HG02970 (cell line): ENCODE results near the gene TRIP12.
"Not testable (repeated sequence)": the region's sequence is repeated elsewhere in the genome, so short reads cannot be mapped to it uniquely, and the experiment has no call there.

Source experiments
- ATAC-seq: cut with Tn5 transposase; IDR thresholded peaks from one replicate; pipeline ENCODE4 v1.9.1; 2021; ENCODE audit warnings: mild to moderate bottlenecking, moderate library complexity, moderate number of reproducible peaks; ENCODE audit not compliant: unreplicated experiment, low FRiP score

Gene TRIP12

DNA sequence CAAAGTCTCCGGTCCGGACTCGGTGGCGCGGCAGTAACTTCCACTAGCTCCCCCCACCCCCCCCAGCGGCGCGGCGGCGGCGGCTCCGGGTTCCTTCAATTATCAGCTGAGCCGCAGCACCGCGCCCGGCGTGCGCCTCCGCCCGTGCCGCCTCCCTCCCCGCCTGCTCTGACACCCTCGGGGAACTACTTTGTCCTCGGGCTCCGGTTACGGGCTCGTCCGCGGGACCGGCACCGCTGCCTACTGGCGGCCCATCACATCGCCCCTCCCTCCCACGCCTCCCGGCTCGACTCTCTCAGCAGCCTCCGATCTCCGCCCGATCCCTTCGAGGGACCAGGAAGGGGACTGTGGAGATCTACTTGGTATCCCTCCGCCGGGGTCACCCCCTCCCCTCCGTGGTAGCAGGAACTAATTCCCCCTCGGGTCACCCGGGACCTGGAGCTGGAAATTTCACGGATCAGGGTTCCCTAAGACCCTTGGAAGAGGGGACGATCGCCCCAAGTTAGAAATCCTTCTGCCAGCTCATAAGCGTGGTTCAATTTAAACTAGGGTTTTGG, at the start of gene TRIP12:
TSS of gene TRIP12 (minus strand) at position 118 of the 557 bp plus-strand sequence. CDS start 41,930 bp downstream, outside the sequence.
- ATAC-seq, result peak; percentile 74

GRCh38 chr2:229971298-229971790, 49.5 kb upstream of the TRIP12 start:
- no peak for ATAC-seq

DNA sequence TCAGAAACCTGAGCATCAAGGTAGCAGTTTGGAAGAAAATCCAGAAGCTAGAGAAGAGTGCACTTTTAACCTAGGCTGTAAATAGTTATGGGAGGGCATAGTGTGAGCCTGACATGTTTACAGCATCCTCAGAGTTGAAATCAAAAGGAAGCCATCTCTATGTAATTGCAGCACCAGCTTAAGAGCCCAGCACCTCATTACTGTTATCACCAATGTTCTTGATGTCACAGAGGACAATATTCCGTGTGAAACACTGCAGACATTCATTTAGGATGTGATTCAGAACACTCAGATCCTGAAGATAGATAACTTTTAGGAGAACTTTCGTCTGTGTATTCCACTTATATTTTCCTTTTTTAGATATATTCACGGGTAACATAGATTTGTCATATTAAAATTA, 48.6 kb upstream of the TRIP12 start:
- ATAC-seq, result no peak

DNA sequence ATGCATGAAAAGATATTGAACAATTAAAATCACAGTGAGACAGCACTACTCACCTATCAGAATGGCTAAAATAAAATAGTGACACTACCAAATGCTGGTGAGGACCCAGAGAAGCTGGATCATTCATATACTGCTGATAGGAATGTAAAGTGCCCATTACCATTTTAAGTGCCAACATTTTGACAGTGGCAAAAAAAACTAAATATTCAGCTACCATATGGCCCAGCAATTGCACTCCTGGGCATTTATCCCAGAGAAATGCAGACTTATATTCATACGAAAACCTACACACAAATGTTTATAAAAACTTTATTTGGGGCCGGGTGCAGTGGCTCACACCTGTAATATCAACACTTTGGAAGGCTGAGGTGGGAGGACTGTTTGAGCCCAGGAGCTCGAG, 48.1 kb upstream of the TRIP12 start:
- no peak for ATAC-seq

DNA sequence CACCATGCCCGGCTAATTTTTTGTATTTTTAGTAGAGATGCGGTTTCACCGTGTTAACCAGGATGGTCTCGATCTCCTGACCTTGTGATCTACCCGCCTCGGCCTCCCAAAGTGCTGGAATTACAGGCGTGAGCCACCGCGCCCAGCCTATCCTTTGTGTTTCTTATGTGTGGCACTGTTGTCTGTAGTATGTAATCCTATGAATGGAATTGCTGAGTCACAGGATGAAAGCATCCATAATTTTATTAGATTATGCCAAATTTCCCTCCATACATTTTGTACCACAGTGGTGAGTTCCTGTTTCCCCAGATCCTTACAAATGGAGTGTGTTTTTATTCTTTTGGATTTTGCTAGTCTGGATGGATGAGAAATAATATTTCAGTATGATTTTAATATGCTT, 41.8 kb upstream of the TRIP12 start:
- not testable (repeated sequence) for ATAC-seq

GRCh38 chr2:229956491-229956890, 34.7 kb upstream of the TRIP12 start:
- ATAC-seq, result no peak

DNA sequence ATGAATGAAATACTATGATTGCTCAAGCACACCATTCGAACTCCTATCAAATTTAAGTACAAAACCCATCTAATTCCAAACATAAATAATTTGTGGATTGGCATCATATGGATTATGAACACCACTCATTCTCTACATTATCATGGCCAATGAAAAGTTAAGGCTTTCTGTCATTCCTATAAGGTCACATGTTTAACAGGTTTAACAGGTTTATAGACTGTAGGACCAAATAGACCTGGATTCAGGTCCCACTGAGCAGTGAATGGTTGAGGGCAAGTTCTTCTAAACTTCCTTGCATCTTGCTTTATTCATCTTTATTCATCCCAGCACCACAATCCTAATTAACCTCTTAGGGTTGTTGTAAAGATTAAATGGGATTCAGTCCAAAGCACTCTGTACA, 33.9 kb upstream of the TRIP12 start:
- no peak for ATAC-seq

DNA sequence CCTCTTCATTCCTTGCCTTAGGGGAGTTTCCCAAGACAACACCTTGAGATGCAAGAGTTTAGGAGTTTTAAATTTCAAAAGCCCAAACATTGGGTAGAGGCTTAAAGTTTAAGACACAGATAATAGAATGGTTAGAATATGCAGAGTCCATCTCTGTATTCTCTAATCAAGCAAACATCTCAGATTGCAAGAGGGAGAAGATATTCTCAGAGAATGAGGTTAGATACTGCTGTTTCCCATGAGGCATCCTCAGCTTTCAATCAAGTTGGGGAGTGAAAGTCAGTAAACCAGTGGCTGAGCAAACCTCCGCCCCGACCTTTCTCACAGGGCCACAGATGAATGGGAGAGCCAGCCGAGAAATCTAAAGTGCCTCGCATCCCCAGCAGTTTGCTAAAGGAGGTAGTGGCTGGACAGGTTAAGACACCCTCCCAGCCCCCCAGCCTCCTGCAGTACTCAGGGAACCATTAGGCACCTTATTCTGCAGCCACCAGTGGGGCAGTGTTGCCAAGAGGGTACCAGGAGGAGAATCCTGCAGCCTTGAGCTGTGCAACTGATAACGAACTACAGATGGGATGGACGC, 30.5 kb upstream of the TRIP12 start:
- ATAC-seq, result no peak

GRCh38 chr2:229947544-229947943, 25.7 kb upstream of the TRIP12 start:
- no peak for ATAC-seq

DNA sequence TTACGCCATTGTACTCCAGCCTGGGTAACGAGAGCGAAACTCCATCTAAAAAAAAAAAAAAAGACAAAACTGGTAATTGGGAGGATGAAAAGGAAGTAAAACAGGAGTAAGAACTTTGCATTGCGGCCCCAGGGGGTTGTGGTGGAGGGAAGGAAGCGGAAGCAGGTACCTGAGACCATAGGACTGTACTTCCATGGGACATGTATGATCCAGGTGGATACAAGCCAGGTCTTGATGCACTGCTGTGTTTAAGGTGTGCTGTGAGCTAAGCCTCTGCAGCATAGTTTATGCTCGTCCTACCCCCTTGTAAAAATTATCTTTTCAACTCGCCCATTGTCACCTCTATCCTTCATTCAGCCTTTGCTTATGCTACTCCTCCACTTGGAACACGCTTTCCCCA, 24.2 kb upstream of the TRIP12 start:
- no peak for ATAC-seq

DNA sequence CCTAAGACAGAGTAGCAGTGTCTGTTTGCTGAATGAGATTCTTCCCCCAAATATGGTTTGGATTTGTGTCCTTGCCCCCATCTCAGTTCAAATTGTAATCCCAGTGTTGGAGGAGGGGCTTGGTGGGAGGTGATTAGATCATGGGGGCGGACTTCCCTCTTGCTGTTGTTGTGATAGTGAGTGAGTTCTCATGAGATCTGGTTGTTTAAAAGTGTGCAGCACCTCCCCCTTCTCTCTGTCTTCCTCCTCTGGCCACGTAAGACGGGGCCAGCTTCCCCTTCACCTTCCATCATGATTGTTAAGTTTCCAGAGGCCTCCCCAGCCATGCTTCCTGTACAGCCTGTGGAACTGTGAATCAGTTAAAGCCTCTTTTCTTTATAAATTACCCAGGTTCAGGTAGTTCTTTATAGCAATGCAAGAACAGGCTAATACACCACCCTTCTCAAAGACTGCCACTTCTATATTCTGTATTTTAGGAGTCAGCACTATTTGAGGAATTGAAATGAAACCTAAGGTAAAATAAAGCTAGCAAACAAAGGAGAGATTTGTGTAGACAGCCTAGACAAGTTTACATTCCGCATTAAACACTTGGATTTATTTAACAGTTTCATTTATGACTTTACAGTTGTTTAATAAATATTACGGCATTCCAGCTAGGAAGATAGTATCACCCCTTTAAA, 22.1 kb upstream of the TRIP12 start:
- ATAC-seq, result no peak

DNA sequence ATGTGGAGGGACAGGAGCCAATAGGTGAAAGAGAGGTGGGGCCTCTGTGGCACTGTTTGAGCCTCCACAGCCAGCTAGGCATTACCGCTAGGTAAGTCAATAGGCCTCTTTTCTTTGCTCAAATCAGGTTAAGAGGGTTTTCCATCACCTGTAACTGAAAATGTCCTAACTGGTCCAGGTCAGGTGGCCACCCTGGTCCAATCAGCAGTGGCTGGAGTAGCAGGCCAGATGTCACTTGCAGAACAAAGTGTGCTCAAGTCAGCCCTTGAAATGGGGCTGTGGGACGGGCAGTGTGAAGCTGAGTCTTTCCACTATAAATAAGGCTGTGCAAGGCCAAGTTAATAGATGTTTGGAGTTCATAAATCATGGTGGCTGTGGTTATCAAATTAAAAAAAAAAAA, 21.4 kb upstream of the TRIP12 start:
- no peak for ATAC-seq

DNA sequence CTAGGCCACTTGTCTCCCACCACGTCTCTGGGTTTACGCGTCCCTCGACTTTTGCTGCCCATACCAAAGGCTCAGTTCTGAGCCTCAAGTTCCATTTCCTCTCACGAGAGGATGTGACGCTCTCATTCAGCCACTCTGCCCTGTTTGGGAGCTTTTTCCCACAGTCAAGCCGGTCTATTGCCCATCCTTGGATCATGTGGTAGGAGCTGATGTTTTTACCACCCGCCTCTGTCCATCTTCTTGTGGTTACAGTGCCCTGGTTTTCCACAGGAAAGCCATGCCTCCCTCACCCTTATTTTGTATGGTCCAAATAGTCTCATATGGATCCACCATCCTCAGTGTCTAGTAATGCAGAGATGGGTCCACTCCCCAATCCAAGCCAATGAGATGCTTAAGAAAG, 20.9 kb upstream of the TRIP12 start:
- ATAC-seq, result no peak

- no peak for ATAC-seq
These were observed 15.7 kb upstream of the TRIP12 start for GRCh38 chr2:229937537-229937936.

- no peak for ATAC-seq
These were observed 9.4 kb upstream of the TRIP12 start for GRCh38 chr2:229931241-229931640.

- no peak for ATAC-seq
These were observed 8.8 kb upstream of the TRIP12 start for GRCh38 chr2:229930656-229931055.

DNA sequence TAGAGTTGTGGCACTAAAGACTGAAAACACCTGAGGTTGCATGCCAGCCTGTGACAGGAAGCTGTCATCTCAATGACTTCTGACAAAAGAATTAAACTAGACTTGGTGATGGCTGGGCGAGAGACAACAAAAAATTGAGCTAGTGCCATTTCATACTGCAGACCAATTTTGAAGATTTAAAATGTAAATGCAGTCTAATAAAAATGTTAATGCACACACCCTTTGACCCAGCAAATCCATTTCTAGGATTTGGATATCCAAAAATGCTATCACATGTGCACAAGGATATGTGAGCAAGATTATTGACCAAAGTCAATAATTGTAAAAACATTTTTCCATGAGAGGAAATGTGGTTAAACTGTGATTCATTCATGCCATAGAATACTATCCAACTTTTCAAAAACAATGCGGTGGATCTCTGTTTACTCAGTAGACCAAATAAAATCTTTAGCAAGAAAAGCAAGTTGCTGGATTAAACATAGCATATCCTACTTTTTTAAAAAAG, 6.1 kb upstream of the TRIP12 start:
- no peak for ATAC-seq

DNA sequence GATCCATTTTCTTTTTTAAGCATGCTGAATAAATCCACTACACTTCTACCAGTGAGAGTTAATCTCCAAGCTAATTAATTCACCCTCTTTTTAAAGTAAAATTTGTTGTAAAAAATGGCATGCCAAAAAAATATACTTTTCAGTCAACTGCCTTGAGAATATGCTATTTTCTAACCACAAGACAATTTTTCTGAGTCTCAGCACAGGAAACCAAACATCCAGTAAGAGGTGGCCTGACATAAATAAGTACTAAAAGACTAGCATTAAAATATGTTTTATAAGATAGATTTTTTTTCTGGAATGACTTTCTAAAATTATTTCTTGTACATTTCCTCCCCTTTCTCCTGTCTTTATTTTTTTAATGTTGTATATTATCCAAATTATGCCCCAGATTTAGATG, 3.4 kb upstream of the TRIP12 start:
- no peak for ATAC-seq

GRCh38 chr2:229924541-229924940, 2.7 kb upstream of the TRIP12 start:
- not testable (repeated sequence) for ATAC-seq

- peak; percentile 67 for ATAC-seq
These were observed 909 bp upstream of the TRIP12 start, which contains the start of gene FBXO36 for GRCh38 chr2:229922449-229923386. FBXO36 (plus strand) TSS chr2:229922503; CDS start chr2:229922514, 11 bp downstream.
